ENCODE measurements around the gene PIAS2. TPM values are rescaled to one million over a fixed set of nuclear protein-coding genes. Genes with fewer than 3 reads are reported as not detected.
"Not testable (repeated sequence)": the region's sequence is repeated elsewhere in the genome, so short reads cannot be mapped to it uniquely, and the experiment has no call there.

The PIAS2 gene
- total RNA-seq, 1 donor from 2014 or later = 32.7 TPM

DNA sequence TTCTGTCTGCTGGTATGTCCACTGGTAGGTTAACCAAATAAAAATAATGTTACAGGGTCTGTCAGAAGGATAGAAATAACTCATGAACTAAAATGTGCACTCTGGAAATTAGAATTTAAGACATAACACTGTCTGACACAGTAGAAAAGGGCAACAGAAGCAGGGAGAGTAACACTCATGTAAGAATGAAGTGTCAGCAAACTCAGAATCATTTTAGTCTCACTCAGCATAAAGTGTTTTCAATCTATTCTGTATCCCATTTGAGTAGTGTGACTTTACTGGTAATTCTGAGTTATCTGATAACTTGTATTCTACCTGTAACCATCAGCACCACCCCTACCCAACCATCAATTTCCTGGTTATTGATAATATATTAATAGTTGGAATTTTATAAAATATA, 68.3 kb downstream of the PIAS2 start:
- ATAC-seq (no peak), DNase-seq (ENCODE audit: low spot score) (no peak)
- intact Hi-C loops (cut with DNase I) = no loop called here

DNA sequence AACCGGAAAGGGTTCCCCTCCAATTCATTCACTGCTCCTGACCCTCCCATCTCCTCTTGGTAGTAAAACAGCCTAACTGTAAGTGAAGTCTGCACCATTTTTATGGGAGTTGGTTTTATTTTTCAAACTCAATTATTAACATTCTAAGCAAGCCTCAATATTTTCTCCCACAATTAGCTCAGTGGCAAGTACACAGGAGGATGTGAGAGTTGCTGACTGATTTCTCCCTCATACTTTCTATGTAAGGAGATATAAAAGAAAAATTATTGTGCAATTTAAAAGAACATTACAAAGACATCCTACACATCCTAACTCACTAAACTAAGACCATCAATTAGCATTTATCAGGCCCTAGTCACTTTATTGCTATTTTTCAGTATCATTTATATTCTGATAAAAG, 73.9 kb downstream of the PIAS2 start:
- no peak for DNase-seq (ENCODE audit: low spot score)
- ATAC-seq = no peak
- intact Hi-C loops (cut with DNase I) = no loop called here

DNA sequence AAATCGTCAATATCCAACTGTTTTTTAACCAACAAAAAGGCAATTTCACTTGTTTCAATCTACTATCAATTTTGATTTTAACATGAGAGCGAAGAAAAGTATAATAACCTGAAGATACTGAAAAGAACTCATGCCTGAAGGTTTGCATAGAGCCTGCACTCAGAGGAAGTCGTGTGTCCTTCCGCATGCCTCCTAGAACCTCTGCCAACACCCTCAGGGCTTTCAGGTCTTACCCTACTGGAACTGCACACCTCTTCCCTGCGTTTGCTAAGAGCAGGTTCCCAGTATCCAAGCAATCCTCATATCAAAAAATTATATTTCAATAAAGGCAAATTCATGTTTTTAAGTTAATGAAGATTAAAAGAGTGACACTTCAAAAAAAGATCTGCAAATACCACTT, 74.7 kb downstream of the PIAS2 start:
- DNase-seq (ENCODE audit: low spot score) = no peak

DNA sequence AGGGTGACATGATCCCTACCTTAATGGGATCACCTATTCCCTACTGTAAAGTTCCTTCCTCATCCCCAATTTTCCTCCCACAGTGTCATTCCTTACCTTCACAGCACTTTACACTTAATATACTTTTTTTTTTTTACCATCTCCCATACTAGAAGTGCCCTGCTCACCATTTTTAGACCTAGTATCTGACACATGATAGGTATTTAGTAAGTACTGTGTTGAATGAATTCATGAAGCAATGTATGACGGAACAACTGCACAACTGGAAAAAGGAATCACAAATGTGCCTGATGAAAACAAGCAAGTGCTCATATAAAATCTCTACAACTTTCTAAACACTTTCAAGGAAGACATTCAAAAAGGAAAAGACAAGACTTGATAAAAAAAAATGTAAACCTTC, 83.4 kb downstream of the PIAS2 start:
- ATAC-seq (no peak), DNase-seq (ENCODE audit: low spot score) (no peak)
- intact Hi-C loops (cut with DNase I) = no loop called here

More for the DNA sequence above, 74.7 kb downstream of the PIAS2 start:
- no peak for ATAC-seq
- intact Hi-C loops (cut with DNase I) = no loop called here

DNA sequence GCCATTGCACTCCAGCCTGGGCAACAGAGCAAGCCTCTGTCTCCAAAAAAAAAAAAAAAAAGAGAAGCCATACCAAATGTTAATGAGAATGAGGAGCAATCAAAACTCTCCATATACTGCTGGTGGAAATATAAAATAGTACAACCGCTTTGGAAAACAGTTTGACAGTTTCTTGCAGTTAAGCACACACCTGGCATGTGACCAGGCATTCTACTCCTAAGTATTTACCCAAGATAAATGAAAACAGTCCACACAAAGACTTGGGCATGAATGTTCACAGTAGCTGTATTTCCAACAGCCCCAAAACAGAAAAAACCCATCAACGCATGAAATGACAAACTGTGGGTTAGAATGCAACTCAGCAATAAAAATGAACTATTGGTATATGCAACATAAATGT, 84.5 kb downstream of the PIAS2 start:
- no peak for DNase-seq (ENCODE audit: low spot score)
- no peak for ATAC-seq
- intact Hi-C loops (cut with DNase I) = no loop called here

DNA sequence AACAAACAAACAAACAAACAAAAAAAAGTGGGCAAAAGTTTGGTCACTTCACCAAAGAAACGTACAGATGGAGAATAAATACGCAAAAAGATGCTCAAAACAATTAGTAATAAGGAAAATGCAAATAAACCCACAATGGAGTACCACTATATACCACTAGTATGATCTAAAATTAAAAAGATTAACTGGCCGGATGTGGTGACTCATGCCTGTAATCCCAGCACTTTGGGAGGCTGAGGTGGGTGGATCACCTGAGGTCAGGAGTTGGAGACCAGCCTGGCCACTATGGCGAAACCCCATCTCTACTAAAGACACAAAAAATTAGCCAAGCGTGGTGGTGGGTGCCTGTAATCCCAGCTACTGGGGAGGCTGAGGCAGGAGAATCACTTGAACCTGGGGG, 84.9 kb downstream of the PIAS2 start:
- DNase-seq (ENCODE audit: low spot score); intact Hi-C loops (cut with DNase I); ATAC-seq: not testable (repeated sequence)

DNA sequence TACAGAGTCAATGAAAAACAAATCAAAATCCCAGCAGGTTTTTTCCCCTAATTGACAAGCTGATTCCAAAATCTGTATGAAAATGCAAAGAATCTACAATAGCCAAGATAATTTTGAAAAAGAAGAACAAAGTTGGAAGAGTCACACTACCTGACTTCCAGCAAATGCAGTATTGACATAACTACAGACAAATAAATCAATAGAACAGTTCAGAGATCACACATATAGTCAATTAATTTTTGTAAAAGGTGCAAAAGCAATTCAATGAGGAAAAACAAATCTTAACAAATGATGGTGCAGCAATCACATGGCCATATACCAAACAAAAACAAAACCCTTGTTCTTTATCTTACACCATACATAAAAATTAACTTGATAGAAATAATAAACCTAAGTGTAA, 85.9 kb downstream of the PIAS2 start:
- ATAC-seq (no peak), DNase-seq (ENCODE audit: low spot score) (no peak)
- intact Hi-C loops (cut with DNase I) = no loop called here

DNA sequence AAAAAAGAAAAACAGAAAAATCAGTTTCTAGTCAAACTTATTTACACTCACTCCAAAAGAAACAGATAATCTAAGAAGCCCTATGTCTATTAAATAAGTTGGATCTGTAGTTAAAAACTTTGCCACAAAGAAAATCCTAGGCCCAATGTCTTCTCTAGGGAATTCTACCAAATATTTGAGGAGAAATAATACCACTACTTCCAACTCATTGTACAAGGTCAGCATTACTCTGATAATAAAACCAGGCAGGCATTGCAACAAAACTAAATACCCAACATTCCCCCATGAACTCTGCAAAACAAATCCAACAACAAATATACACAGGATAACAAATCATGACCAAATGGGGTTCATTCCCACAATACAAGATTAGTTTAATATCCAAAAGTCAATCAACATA, 86.7 kb downstream of the PIAS2 start:
- ATAC-seq = no peak
- DNase-seq (ENCODE audit: low spot score) = no peak
- intact Hi-C loops (cut with DNase I) = no loop called here

DNA sequence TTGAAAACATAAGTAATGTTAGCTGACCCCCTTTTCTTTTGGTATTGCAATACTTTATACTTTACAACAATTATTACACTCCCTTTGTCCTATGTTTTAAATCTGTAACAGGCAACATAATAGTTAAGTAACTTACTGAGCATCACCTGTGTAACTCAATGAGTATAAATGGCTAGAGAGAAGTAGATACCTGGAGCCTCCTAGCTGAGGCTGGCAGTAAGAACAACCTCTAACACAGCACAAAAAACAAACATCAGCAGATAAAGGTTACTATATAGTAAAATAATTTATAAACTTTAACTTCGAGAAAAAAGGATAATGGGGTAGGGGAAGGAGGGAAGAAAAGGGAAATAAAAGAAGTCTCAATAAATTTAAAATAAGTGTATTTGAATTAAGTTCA, 87.4 kb downstream of the PIAS2 start:
- ATAC-seq = no peak
- no peak for DNase-seq (ENCODE audit: low spot score)
- intact Hi-C loops (cut with DNase I) = no loop called here

DNA sequence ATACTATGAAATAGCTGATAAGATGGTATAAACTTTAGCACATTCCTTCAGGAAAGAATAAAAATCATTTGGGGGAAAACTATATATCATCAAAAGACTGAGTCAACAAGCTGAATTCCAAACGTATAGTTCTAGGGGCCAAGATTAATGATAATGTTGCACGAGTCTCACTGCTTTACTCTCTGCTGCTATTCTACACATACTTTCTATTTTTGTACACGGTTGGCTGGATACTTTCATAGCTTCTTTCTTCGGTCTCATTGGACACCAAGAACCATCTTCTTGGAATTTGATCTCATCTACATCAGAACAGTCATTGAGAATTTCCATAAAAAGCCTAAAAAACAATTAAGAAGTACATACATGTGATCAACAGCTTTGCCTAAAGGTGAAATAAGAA, 87.8 kb downstream of the PIAS2 start:
- intact Hi-C loops (cut with DNase I) = no loop called here
- no peak for DNase-seq (ENCODE audit: low spot score)
- ATAC-seq = no peak

DNA sequence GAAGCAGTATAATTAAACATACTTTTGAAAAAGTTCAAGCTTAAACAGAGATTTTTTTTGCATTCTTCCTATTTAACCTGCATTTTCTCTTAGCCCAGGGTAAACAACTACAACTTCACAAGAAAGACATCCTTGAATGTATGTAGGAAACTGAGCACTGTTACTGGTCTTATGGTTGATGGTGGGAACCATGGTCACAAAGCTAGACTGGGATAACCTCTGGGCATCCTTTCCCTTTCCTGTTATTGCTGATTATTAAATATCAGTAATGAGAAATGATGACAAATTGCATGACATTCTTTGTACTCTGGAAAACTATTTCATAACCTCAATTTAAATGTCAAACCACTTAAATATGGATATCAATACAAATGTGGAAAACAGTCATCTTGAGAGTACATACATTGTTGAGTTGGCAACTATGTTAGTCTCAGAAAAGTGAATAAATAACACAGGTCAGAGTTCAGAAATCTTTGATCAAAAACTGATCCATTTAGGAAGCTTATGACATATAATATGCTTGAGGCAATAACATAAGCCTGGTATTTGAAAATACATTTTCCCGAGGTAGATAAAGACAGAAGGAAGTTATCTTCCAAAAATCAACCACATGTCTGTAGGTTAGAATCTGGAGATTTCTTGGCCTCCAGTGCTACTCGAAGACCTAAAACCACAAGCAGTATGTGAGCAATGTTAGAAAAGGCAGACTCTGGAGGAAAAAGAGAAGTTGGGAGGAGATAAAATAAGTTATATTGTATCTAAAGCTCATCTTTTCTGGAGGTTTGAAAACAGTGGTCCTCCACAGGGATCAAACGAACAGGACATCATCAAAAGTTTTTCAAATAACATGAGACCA, 95.2 kb downstream of the PIAS2 start:
- DNase-seq (ENCODE audit: low spot score) (no peak), ATAC-seq (no peak)
- intact Hi-C loops (cut with DNase I) = no loop called here

DNA sequence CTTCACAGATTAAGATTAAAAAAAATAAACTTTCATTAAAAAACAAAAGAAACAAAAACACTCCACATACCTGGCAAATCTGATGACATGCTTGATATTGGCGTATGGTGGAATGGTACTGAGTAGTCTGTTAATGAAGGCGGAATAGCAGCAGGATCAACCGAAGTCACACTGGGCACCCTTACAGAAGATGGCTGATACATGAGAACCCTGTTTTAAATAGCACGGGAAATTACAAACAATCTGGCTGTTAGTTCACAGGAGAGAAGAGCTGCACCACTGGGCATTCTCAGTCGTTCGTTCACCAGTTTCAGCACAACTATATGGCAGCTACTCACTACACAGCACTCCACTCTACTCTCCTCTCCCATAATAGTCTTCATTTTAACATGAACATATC, 96.4 kb downstream of the PIAS2 start:
- no peak for ATAC-seq
- intact Hi-C loops (cut with DNase I) = no loop called here
- no peak for DNase-seq (ENCODE audit: low spot score)

DNA sequence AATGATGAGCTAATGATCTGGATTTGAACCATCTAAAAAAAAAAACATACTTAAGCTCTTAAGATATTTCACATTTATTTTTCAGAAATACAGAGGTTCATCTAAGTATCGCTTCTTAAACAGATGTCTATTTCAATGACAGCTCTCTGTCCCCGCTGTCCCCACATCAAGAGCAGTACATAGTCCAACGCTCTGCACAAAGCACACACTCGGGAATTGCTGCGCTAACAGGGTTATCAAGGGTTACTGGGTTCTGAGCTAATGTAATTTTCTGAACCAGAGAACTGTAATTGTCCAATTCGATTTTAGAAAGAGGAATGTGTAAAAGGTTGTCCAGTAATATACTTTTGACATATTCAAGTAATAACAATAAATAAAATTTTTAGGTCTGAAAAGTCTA, 101.6 kb downstream of the PIAS2 start:
- ATAC-seq = no peak

DNA sequence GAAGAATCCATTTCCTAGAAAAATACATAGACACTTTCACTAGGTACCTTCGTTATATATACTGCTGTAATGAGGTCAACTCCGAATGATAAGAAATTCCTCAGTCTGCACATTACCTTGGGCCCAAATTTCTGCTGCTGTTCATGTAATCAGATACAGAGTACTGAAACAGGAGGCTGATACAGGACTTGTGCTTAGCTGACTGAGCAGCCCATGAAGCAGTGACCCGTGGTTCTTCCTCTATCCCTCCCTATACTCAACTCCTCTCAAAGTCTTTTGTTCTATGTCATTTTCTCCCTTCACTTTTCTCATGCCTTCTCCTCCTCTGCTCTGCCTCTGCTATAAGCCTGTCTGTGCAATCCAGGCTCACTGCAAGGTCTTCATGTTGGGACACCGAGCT, 102.9 kb downstream of the PIAS2 start:
- intact Hi-C loops (cut with DNase I) = no loop called here
- ATAC-seq (no peak), DNase-seq (ENCODE audit: low spot score) (no peak)

More for the DNA sequence above, 101.6 kb downstream of the PIAS2 start:
- no peak for DNase-seq (ENCODE audit: low spot score)
- intact Hi-C loops (cut with DNase I) = no loop called here

DNA sequence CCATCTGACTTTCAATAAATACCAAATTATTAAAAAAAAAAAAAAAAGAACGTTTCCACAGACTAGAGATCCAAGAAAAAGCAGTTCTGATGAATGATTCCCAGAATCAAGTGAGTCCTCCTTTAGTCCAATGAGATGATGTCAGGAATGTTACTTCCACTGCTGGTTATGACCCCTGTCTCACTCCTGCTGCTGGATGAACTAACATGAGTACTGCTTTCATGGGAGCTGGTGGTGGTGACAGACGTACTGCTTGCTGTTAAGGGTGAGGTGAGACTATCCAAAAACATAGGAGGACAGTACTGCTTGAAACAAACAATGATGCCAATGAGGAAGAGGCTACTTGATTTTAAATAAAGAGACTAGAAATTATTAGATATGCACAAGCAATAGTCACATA, 105.0 kb downstream of the PIAS2 start:
- intact Hi-C loops (cut with DNase I) = no loop called here
- DNase-seq (ENCODE audit: low spot score) (no peak), ATAC-seq (no peak)

DNA sequence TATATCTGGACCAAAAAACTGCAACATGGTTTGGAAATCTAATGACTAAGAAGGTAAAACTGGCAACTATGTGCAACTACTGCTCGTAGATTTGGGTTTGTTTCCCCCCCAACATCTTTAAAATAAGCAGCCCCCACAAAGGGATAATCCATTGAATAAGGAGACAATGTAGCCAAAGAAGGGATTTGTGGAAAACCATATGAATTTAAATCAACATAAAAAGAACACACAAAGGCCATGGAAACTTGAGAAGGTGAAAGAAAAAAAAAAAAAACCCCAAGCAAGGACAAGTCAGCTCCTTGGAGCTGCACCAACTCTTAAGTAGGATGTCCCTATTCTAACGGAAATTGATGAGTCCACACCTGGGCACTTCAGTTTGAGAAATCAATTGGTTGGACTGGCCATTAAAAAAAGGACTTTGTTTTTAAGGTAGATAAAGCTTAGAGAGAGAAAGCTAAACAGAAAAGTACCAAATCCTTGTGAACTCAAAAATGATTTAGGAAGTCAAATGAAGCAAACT, 106.8 kb downstream of the PIAS2 start:
- intact Hi-C loops (cut with DNase I) = no loop called here

DNA sequence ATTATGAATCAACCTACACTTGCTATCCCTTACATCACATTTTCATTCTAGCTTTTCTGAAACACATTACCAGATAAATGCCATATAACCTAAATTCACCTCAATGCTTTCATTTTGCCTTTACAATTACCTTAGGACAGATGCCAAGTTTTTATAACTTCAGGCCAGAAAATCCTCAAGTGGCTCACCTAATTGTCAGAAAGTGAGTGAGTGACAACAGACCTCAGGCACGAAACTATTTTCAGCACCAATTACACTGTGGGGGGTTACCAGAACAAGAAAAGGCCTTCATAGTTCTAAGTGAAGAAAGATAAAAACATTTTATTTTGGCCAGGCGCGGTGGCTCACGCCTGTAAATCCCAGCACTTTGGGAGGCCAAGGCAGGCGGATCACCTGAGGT, 108.2 kb downstream of the PIAS2 start:
- intact Hi-C loops (cut with DNase I) = no loop called here
- ATAC-seq (no peak), DNase-seq (ENCODE audit: low spot score) (no peak)

More for the DNA sequence above, 106.8 kb downstream of the PIAS2 start:
- ATAC-seq (no peak), DNase-seq (ENCODE audit: low spot score) (no peak)

DNA sequence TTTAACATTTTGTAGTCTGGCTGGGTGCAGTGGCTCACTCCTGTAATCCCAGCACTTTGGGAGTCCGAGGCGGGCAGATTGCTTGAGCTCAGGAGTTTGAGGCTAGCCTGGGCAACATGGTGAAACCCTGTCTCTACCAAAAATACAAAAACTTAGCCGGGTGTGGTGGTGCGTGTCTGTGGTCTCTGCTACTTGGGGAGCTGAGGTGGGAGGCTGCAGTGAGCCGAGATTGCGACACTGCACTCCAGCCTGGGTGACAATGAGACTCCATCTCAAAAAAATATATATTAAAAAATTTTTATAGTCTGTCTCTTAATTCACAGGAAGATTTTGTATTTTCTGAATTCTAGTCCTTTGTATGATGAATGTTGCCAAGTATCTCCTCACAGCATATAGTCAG, 121.4 kb downstream of the PIAS2 start:
- intact Hi-C loops (cut with DNase I); ATAC-seq; DNase-seq (ENCODE audit: low spot score): not testable (repeated sequence)

DNA sequence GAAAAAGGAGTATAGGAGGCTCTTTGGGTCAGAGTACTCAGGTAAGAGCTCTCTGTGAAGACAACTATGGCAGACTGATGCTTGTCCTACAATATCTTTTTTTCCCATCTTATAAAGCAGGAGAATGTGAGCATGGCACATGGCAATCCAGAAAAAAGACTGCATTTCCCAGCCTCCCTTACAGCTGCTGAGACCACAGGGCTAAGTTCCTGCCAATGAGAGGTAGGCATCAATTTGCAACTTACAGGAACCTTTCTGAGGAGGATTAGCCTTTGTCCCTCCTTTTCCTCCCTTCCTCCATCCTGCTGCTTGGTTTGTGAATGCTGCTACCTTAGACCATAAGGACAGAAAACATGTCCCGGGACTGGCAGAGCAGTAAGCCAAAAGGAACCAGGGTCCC, 122.7 kb downstream of the PIAS2 start:
- DNase-seq (ENCODE audit: low spot score) = no peak
- no peak for ATAC-seq
- intact Hi-C loops (cut with DNase I) = no loop called here

DNA sequence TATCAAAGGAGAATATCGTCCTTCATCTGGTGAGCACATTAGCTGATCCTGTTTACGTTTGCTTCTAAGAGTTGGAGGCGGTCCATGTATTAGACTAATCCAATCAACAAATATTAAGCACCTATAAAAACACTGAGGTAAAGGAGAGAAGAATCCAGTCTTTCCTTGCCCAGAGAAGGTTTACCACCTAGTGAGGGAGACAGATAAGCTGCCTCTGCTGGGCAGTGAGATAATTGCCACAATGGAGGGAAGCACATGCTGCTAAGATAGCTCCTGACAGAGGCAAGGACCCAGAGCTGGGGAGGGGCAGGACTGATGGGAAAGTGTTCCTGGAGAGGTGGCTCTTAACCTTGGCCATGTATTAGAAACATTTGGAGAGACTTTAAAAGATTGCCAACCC, 123.7 kb downstream of the PIAS2 start:
- intact Hi-C loops (cut with DNase I) = no loop called here
- no peak for DNase-seq (ENCODE audit: low spot score)
- no peak for ATAC-seq

DNA sequence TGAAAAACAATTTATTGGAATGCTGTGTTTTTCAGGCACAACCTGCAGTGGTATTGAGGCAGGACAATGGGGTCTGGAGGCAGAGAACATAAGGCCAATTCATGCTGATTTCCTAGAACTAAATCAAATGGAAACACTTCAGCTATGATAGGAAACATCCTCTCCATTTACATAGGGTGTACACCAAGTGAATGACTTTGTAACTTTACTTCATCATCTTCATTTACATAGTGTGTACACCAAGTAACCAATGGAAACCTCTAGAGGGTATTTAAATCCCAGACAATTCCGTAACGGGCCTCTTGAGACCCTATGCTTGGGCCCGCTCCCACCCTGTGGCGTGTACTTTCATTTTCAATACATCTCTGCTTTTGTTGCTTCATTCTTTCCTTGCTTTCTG, 128.2 kb downstream of the PIAS2 start:
- intact Hi-C loops (cut with DNase I) = no loop called here
- ATAC-seq (no peak), DNase-seq (ENCODE audit: low spot score) (no peak)
